Tibial nerve (tissue), 4 donors: ENCODE measurements around the gene HES5.

Experiments used
- CTCF ChIP-seq, 5 experiments: fragments of 200-600 bp in 3 of 5; fragments of 450-650 bp in 2 of 5; sonication (generic) in 3 of 5; IDR thresholded peaks; one replicate each; pipeline ENCODE4 v1.5.1; 2016 to 2019; ENCODE audit warnings: antibody characterized with exemption in 5 of 5, mild to moderate bottlenecking in 3 of 5, moderate library complexity in 2 of 5
- EP300 ChIP-seq, 2 donors: sonication (generic); formaldehyde crosslinking; IDR thresholded peaks; one replicate each; pipeline ENCODE4 v1.6.1; 2017; ENCODE audit warnings: antibody characterized with exemption in 2 of 2, mild to moderate bottlenecking in 1 of 2

GRCh38 chr1:2525920-2526823, 3.9 kb downstream of the HES5 start, which contains the start of gene PANK4:
- peak in 1 of 2 donors; percentile 82 for TF ChIP-seq EP300 (IDR thresholded peaks at IDR 0.05)
- peak in 1 of 5 experiments; percentile 57 for TF ChIP-seq CTCF (IDR thresholded peaks at IDR 0.05)
